GM19351 (cell line): ENCODE results near the gene DNAJC18.

Experiments
- ATAC-seq: cut with Tn5 transposase; IDR thresholded peaks from one replicate; pipeline ENCODE4 v1.9.1; 2021; ENCODE audit warnings: mild to moderate bottlenecking, moderate library complexity; ENCODE audit not compliant: unreplicated experiment

DNAJC18 gene

DNA sequence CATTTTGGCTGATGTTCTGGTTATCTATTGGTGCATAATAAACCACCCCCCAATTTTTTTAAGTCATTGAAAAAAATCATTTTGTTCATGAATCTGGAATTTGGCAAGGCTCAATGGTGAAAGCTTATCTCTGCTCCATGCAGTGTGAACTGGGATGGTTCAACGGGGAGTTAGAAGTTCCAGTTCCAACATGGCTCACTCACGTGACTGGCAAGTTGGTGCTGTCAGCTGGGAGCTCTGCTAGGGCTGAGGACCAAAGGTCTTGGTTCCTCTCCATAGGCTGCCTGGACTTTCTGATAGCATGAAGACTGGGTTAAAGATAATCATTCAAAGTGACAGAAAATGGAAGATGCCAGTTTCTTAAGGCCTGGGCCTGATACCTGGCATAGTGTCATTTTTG lies 32.4 kb downstream of the DNAJC18 start:
- ATAC-seq, result no peak

DNA sequence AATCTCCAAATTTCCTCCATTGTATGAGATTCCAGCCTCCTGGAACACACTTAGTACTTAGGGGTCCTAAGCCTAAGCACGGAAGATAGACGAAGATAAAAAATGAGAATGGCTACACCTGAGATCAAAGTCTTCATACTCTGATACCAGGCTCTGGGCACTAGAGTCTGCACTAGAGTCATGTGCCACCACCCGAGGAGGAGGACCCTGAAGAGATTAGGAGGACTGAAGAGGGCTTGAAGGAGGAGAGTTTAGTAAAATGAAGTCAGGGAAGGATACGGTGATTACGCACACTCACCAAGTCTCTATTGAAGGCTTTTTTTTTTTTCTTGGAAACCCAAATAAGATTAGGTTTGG lies 34.9 kb downstream of the DNAJC18 start:
- ATAC-seq, result no peak

DNA sequence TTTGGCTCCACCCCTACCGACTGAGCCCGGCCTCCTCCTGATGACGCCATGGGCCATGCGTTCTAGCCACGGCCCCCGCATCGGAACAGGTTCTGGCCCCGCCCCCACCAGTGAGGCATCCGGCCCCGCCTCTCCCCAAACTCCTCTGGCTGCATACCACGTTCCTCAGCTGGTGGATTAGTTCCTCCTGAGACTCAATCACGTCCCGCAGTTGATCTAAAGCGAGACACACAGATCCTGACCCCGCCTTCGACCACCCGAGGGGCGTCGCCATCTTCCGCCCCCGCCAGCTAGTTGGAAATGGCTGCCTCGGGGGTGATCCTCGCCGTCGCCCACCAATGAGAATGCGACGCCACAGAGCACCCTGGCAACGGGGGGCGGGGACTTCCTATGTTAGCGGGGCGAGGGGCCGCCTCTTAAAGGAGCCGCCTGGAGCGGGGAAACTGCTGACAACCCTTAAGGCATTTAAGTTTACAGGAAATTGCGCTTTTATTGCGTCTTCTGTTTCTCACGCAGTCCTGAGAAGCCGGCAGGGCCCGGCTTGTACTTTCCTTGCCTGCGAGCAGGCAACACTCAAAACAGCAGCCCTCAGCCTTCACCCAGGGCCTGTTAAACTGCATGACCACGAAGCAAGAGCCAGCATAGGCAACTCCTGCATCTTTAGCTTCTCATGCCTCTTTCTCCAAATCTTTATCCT lies 35.4 kb downstream of the DNAJC18 start, which contains the start of gene SPATA24:
Gene SPATA24 (minus strand): TSS at position 303 of the 697 bp plus-strand sequence. CDS start 29 bp downstream, at position 274.
- ATAC-seq, result peak; percentile 74

DNA sequence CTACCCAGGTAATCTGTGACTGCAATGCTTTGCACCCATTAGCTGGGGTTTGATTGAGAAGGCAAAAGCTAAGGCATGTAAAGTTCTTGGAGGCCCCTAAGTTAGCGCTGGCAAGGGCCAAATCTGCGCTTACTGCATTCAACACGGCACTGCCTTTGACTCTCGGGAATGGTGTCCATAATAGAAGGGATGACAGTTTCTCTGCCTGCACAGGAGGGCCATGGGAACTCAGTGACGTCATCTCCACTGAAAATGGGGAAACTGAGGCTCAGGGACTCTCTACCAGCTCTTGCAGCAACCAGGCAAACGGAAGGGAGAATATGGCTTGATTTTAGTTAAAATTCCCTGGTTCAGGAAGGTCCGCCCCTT lies 35.9 kb downstream of the DNAJC18 start:
- ATAC-seq, result no peak

DNA sequence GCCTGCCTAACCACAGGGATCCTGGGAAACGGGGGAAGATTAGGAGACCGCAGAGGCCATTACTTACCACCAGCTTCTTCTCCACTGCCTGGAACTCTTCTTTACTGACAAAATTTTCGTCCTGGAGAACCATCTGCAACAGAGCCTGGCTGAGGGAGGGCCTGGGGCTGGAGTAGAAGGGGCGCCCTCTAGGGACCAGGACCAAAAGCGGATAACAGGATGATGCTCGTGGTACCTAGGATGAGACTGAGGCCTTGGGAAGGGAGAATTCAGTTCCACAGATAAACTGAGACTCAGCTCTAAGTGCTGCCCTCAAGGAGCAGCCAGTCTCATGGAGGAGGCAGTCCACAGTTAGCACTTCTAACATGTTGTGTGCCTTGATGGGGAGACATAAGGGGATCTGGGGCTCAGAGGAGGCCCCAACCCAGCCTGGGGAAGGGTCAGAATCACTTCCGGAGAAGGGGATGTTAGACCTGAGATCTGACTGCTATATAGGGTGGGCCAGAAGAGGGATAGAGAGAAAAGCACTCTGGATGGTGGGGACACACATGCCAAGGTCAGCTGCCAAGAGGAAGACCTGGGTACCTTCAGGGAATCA lies 36.7 kb downstream of the DNAJC18 start:
- no peak for ATAC-seq

DNA sequence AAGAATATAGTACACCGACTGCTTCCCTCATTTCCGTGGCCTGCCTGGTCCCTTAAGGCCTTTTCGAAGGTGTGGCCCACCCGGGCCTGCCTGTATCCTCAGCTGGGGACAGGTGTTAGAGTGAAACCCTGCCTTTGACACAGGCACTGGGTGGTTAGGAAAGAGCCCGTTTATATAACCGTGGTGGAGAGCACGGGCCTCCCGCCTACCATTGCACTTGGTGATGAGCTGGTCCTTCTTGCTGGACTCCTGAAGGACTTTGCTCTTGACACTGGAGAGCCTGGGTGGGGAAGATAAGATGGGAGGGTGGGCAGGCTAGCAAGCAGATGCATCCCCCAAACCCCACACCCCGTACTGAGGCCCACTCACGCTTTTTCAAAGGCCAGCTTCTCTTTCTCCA lies 37.8 kb downstream of the DNAJC18 start:
- ATAC-seq, result no peak

DNA sequence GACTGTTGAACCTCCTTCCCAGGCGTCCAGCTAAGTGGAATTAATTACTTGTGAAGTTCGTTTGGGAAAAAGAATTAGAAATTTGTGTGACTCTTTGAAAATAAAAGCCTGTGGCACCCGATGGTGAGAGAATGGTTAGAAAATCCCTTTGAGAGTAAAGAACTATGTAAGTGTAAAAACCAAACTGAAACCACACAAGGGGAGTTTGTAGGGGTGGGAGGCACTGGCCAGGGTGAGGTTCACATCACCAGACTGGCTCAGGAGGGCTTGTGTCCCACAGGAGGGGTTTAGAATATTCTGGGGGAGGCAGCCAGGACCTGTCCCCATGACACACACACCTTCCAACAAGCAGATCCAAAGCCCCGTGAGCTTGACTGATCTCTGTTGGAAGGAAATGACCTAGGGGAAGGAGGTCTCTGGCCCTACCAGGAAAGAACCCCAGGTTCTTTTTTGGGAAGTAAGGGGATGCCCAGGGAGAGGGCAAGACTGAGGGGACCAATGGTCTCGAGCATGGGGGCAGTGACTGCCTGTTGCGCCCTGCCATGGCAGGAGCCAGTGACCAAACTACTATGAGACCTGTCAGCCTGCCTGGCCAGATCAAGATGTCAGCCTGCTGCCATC lies 39.7 kb downstream of the DNAJC18 start:
- ATAC-seq, result peak; percentile 27

DNA sequence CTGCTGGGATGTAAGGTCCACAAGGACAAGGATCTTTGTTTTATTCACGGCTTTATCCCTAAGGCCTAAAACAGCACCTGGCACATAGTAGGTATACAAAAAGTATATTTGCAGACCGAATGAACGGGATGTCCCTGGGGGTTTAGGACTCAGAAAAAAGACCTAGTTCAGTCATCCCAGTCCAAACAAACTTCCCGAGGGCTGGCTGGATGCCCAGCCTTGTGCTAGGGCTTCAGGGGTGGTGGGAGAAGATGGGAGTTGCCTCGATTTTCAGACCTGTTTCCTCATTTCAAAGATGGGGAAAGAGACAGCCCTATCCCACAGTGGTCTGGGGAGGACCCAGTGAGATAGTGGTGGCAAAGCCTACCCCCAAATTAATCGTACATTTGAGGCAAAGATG lies 41.4 kb downstream of the DNAJC18 start:
- ATAC-seq, result no peak

DNA sequence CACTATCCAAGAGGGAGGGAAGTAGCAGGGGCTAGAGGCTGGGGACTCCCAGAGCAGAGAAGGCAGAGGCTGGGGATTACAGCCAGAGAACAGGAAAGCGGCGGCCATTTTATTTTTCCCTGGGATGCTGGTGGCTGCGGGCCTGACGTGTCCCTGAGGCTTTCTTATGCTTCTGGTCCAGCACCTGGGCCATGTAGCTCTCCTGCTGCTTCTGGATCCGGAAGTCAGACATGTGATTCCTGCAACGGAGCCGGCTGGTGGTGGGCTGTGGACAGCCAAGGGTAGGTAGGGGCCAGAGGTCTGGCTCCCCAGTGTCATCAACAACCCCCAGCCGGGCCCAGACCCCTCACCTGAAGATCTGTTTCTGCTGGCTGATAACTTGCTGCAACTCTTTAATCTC lies 42.6 kb downstream of the DNAJC18 start:
- ATAC-seq, result no peak

DNA sequence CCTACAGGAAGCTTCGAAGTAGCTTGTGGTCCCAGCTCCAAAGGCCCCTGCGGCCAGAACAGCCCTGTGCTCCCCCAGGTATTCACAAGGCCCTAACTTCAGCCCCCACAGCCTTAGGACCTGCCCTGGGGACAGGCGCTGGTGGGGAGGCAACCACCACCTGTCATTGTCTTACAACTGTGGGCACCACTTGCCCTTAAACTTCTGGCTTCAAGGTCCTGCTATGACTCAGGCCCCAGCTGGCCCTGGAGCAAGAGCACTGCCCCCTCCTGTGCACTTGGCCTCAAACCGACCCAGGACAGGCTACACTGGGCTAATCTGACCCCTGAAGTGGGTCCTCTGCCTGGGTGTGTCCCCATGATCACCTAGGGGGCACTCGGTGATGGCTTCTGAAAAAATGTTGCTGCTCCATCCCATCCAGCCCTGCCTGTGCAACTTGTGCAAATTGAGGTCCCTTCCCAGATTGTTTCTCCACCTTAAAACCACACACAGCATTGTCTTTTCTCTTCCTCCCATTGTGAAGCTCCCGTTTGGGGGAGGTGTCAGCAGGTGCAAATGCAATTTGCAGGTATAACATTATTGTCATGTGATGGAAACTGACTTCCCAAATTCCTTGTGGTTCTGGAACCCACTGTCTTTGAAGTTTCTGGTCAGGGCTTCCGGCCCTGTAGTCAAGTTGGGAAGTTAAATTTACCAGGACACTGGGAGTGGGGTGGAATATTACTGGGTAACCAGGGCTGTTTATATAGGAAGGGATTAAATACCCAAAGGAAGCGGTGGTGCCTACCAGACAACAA lies 43.3 kb downstream of the DNAJC18 start:
- ATAC-seq, result no peak

DNA sequence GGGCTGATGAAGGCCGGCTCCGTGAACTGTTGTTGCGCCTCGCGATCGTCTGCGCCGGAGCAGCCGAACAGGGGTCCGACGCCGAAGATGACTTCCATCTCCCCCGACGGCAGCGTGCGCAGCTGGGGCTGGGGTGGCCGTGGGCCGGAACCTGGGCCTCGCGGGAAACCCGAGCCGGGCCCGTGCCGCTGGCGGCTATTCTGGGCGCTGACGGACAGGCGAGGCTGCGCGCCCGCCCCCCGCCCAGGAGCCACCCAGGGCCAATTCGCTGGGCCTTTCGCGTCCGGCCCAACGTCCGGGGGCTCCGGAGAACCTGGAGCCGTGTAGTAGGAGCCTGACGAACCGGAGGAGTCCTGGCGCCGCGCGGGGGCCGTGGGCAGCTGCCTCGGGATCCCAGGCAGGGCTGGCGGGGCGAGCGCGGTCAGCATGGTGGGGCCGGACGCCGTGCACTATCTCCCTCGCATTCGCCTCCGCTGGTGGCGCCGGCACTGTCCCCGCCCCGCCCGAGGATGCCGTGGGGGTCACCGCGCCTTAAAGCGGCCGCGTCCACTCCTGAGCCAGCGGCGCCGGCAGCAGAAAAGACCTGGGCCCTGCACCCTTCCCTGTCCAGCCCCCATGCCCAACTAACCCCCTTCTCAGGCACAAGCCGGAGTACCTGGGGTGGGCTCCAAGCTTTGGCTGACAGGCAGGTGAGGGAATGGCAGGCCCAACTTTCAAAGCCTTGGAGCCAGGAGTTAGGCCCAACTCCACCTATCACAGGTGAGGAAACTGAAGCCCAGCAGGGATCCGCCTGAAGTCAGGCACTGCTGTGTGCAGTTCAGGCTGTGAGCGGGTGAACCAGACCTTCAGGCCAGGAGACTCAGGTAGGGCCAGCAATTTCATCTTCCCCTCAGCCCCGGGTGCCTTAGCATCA lies 44.4 kb downstream of the DNAJC18 start, which contains the start of gene PROB1:
Gene PROB1 (minus strand): TSS at position 451 of the 913 bp plus-strand sequence. CDS start 23 bp downstream, at position 428.
- ATAC-seq, result no peak

DNA sequence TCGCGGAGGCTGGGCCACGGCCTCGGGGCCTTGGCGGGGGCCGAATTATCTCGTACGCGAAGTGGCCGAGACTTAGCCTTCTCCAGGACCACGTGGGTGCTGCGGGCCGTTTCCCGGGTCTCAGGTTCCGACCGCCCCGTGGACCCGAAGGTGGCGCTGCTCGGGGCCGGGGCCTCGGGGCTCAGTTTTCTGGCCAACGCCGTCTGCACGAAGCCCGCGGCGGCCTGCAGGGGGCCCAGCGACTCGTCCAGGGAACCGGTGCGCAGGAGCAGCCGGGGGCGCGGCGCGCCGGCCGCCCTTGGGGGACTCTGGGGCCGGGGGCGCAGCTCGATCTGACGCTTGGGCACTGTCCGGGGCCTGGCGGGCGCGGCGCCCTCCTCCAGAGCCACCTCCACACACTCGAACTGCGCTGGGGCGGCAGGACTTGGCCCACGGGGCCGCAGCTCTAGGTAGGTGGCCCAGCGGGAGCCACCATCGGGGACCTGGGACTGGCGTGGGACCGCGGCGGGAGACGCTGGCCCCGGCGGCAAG lies 45.1 kb downstream of the DNAJC18 start:
- no peak for ATAC-seq

DNA sequence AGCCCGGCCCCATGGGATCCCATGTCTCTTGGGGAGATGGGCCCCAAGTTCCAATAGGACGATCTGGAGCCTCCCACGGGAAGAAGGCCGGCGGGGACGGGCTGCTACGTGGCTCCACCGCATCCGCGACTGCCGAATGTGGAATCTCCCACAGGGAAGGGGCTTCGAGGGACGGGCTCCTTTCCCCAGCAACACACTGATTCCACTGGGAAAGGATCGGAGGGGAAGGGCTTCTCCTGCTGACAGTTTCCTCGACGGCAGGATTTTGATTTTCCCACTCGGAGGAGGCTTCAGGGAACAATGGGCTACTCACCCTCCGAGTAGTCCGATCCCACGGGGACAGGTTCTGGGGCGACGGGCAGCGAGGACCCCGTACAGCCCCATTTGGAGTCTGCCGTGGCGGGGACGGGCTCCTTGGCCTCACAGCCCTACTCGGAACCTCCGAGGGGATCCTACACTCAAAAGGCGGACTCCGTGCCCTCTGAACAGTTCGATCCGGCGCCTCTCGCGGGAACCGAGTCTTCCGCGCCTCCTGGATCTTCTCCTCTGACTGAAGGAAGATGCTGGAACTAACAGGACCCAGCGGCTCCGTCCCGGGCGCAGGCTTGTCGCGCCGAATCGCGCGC lies 45.7 kb downstream of the DNAJC18 start:
- ATAC-seq, result no peak

DNA sequence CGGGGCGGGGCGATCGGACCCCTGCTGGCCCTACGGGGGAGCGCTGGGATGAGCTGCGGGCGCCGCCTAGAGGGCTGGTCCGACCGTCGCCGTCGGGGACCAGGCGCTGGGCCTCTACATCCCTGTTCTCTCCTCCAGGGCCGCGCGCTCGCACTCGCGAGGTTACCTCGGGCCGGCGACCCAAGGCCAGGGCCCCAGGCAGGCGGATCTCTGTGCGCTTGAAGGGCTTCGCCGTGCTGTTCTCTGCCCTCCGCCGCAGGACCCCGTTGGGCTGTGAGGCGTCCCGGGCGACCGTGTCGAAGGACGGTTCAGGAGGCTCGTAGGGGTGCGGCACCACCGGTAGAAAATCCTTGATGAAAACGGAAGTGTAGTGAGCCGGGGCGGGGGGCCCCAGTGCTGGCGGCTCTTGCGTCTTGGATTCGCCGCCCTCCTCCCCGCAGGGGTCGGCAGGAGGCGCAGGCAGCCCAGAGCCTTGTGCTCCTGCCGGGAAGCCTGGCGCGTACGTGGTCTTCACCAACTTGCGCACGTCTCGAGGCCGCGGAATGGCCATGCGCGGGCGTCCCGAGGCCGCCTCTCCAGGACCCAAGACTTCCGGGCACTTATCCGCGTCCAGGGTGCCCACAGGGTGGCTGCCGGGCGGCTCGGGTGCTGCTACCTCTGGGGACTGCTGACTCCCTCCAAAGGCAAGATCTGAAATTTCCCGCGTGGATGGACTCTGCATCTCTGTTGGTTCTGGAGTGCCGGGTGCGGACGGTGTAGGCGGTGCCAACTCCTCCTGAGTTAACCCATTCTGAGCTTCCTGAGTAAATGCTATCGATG lies 46.4 kb downstream of the DNAJC18 start:
- ATAC-seq, result peak; percentile 48

DNA sequence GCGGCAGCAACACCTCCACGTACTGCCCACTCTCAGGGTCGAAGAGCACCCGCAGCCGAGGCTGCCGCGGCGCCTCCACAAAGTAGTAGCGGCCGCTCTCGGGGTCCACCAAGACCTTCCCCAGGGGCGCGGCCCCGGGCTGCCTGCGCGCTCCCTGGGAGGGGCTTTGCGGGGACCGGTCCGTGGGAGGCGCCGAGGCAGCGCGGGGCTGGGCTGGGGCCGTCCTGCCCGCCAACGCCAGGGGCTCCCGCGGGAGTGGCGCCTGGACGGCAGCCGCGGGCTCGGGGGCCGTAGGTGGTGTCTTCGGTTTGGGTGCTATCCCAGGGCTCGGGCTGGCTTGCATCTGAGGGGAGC lies 47.0 kb downstream of the DNAJC18 start:
- peak; percentile 12 for ATAC-seq

DNA sequence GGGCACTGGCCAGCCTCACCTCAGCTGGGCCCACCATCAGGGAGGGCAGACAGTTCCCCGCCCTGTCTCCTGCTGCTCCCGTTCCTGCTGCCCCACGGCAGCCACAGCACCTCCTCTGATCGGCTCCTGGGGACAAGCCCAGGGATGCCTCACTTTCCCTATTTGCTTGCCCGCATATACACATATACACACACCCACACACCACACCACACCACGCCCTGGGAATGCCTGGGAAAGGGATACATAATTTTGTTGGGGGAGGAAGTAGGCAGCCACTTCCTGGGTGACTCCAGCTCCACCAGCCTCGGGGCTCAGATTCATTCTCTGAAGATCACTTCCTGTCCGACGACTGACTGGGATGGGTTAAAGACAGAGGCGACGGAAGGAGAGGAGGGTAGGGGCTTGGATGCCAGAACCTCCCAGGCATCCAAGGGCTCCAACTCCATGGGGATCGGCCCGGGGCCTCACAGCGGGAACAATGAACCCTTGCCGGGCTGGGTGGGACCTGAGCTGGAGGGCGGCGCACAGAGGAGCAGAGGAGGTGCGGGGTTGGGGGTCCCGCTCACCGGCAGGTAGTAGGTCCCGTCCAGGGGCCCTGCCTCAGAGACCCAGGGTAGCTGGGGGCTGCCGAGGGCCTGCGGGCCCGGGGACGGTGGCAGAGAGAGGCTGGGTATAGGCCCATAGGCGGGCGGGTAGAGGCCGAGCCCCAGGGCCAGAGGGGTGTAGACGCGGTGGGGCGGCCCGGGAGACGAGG lies 47.6 kb downstream of the DNAJC18 start:
- ATAC-seq, result no peak

DNA sequence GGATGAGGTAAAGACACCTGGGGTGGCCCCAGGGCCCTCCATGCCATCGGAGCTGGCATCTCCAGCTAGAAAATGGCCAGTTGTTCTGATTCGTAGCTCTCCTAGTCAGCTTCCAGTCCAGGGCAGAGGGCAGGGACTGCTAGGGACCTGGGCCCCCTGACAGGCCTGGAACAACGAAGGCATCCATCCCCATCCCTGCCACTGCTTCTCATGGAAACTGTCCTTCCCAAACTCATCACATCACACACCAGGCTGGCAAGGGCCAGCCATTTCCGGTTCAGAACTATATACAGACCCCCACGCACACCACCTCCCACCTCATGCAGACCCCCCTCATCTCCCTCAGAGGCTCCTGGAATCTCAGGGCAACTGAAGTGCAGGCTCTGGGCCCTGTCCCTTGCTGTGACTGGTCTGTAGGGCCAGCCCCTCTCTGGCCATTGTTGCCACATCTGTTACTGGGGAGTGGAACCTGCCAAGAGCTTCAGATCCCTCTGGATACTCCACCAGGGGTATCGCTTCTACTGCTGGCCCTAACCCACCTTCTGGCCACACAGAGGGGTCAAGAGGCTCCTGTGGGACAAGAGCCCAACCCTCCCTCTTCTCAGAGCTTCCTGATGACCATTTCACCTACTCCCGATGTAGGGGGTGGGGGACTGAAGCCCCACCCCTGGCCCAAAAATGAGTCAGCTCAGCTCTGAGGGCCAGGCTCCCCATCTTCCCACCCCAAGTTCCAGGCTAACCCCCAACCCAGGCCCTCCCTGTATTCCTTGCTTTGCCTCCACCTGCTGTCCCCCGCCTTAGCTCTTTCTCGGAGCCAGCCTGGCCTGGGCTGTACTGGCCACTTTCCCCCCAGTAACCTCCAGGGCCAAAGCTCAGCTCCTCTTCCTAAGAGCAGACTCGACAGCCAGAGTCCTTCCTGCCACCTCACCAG lies 48.4 kb downstream of the DNAJC18 start:
- ATAC-seq, result no peak
